ENCODE measurements around the gene ASCC3. TPM values are rescaled to one million over a fixed set of nuclear protein-coding genes. Genes with fewer than 3 reads are reported as not detected.

The ASCC3 gene
- total RNA-seq, 2 donors from 2014 or later, result 21.9 to 26.0 TPM

DNA sequence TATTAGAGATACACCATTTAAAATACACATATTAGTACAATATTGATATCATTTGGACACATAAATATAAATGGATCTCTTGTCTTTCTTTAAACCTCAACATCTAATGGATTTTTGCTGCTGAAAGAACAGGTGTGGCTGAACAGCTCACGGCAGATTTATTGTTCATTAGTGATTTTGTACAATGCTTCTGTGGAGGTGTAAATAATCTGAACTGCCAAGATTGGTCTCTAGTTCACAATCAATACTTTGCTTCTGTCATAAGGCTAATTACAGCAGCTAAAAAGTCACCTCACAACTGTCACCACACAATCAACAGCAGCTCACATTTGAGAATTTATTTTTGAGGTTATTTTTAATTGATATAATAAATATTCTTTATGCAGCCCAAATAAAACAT is 254.4 kb downstream of the ASCC3 start:
- DNase-seq (no peak), ATAC-seq (no peak)
- intact Hi-C loops (cut with DNase I), result no loop called here

DNA sequence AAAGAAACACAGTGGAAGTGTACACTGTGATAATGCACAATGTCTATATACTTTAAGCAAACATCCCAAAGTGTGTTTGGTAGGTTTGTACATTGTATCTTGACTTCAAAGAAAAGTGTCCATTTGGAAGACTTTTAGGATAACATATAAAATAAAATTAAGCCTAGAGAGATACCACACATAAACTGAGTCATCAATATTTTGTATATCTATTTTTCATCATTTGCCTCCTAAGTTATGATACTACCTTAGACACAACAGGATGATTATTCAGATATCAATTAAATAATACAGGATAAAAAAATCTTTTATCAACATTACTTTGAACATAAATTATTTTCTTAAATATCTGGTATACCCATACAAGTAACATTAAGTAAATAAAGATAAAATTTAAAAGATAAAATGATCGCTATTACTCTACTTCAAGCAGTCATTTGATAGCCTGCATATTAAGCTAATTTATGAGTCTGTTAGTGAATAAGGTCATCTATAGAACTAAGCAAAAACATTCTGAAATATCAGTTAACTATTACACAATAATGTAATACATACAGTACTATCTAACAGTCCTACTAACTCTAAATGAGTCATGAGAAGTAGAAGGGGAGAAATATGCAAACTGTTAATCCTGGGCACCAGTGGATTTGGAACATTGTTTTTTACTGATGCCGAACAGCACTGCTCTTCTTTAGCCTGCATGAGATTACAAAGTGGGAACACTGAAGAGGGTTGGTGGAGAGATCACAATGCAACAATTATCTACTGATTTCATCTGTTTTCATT is 258.0 kb downstream of the ASCC3 start:
- intact Hi-C loops (cut with DNase I), result no loop called here
- DNase-seq (no peak), ATAC-seq (no peak)

DNA sequence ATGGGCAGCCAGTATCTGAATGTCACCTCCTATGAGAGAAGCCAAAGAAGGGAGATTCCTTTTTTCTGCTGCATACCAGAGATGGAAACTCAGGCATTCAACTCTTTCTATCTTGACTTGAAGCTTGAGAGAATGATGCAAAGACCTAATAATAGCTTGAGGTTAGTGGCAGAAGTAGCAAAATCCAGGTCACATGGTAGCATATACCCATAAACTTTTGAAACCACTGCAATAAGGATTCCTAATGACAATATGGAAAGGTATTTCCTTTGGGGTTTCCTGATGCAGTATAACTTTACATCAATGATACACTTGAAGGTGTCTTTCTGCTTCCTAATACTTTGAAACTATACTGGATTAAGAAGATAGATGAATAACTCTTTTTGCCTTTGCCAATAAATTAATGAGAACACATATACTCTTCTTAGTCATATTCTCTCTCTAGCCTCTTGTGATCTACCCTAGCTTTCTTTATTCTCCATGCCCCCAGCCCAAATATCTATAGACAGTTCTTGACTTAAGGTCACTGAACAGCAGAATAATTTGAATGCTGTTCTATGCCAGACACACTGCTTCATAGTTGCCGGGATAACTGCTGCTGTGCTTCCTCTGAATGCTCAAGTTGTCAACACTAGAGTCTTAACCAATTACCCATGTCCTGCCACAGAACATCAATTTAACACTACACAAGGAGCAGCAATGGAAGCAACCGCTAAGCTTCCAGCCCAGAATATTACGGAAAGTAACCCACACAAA is 260.9 kb downstream of the ASCC3 start:
- no peak for ATAC-seq
- no peak for DNase-seq
- intact Hi-C loops (cut with DNase I), result no loop called here

DNA sequence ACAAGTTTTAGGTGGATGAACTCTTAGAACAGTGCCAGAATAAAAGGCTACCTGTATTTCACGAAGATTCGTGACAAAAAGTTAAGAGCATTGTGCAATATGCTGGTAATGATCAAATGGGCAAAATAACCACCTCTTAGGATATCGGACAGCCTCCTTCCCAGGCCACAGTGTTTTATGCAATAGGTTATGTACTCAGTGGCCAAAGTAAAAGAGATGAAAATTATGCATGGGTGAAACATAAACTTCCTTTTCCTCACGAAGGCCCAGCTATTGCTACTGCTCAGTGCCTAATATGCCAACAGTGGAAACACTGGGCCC is 262.8 kb downstream of the ASCC3 start:
- intact Hi-C loops (cut with DNase I), result no loop called here
- no peak for DNase-seq

DNA sequence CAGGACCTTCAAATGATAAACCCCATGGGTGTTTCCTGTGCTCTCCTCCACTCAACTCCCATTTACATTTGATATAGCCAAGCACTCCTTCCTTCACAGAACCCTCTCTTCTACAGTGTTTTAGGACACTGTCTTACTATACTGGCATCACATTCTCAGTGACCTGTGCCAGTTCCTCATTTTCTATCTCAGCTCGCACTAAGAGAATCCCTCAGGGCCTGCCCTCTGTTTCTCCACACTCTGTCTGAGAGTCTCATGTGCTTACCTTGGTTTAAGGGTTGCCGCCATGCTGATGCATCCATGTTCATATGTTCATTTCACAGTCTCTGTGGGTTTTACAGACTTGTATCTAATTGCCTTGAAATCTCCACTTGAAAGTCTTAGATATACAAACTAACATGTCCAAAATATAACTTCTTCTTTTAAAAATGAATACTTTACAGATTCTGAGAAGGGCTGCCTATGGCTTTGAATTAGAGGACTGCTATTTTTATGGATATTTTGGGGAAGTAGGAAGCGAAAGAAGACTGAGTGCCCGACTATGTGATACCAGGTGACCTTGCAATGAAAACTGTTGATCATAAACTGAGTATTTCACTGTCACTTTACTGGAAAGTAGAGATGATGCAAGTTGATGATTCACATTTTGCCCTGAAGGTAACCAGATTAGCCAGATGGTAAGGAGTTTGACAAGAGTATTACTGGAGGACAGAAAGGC is 263.3 kb downstream of the ASCC3 start:
- intact Hi-C loops (cut with DNase I), result no loop called here

More for the DNA sequence above, 262.8 kb downstream of the ASCC3 start:
- ATAC-seq, result no peak

DNA sequence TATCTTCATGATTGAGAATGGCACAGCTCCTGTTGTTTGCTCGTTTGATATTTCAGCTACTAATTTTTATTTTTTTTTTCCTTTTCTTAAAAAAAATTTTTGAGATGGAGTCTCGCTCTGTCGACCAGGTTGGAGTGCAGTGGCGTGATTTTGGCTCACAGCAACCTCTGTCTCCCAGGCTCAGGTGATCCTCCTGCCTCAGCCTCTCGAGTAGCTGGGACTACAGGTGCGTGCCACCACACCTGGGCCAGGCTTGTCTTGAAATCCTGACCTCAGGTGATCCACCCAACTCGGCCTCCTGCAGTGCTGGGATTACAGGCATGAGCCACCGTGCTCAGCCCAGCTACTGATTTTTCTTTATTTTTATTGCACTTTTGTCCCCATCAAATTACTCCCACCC is 266.2 kb downstream of the ASCC3 start:
- intact Hi-C loops (cut with DNase I), result no loop called here
- ATAC-seq (no peak), DNase-seq (no peak)

More for the DNA sequence above, 263.3 kb downstream of the ASCC3 start:
- DNase-seq, result no peak
- no peak for ATAC-seq

DNA sequence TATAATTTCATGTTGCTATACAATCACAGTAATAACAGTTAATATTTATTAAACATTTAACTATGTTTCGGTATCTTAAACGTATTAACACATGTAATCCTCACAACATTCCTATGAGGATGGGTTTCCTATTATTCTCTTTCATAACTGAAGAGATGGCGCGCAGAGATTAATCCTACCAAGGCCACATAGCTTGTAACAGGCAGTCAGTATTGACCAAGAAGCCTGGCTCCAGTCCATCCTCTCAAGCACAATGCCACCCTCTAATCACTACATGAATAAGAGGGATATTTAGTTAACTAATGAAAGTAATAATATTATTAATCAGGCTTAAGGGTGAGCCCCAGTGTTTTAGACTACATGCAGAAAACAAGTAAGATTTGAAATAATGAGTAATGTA is 266.7 kb downstream of the ASCC3 start:
- DNase-seq, result no peak
- intact Hi-C loops (cut with DNase I), result no loop called here
- no peak for ATAC-seq

DNA sequence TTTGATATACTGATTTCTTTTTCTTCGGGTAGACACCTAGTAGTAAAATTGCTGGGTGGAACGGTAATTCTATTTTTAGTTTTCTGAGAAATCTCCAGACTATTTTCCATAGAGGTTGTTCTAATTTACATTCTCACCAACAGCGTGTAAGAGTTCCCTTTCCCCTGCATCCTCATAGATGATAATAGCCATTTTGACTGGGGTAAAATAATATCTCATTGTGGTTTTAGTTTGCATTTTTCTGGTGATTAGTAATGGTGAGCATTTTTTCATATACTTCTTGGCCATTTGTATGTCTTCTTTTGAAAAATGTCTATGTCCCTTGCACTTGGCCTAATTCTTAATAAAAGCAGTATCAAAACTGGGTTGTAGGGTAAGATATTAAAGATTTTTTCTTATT is 267.5 kb downstream of the ASCC3 start:
- DNase-seq, result no peak
- ATAC-seq, result no peak

DNA sequence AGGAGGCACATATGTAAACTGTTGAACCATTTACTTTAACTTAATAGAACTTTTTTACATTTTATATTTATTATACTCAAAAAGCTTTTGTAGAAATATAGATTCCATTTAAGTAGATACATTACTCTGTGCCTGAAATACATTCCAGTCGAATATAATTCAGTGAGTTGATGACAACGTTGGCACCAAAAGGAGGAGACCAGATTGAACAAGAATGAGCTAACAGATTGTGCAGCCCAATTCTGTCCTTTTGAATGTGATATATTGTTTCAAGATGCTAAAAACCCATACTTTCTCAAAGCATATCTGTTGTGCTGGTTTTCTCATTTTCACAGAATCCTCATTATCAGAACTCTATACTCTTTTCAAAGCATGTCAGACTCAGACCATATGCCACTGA is 269.0 kb downstream of the ASCC3 start:
- no peak for DNase-seq
- no peak for ATAC-seq
- intact Hi-C loops (cut with DNase I), result no loop called here

More for the DNA sequence above, 267.5 kb downstream of the ASCC3 start:
- intact Hi-C loops (cut with DNase I), result no loop called here

DNA sequence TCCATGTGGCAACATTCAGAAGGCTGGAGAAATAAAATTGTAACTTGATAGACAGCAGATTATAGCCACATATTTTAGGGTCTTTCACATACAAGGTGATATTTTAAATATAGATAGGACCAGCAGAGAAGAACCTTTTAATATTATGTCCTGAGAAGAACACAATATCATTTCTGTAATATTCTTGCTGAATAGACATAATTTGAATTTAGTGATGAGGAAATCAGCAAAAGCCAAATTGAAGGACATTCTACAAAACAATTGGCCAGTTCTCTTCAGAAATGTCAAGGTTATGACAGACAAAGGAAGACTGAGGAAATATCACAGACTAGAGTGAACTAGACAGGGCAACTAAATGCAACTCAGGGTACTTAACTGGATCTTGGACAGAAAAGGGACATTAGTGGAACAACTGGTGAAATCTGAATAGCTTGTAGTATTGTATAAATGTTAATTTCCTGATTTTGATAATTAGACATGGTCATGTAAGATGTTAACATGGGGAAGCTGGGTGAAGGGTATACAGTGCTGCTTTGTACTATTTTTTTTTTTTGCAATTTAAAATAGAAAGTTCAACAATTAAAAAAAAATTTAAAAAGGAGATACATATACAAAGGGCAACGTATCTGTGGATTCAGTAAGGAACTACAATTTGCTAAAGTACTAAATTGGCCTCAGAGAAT is 281.9 kb downstream of the ASCC3 start:
- ATAC-seq (no peak), DNase-seq (no peak)
- intact Hi-C loops (cut with DNase I), result no loop called here

DNA sequence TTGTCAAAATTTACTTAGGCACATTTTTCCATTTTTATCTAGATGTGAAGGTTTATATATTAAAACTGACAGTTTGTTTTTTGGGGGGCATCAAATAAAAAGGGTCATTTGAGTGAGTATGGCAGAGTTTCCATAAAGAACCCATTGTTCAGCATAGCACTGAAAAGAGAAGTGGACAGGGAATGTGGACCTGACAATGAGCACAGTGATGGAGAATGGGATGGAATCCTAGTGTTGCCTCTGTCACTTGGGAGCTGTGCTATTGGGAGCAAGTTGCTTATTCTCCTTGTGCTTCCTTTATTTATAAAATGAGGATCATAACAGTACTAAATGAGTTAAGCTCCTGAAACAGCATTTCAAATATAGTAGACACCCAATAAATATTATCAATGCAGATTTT is 285.7 kb downstream of the ASCC3 start:
- intact Hi-C loops (cut with DNase I), result no loop called here
- no peak for DNase-seq
- no peak for ATAC-seq

DNA sequence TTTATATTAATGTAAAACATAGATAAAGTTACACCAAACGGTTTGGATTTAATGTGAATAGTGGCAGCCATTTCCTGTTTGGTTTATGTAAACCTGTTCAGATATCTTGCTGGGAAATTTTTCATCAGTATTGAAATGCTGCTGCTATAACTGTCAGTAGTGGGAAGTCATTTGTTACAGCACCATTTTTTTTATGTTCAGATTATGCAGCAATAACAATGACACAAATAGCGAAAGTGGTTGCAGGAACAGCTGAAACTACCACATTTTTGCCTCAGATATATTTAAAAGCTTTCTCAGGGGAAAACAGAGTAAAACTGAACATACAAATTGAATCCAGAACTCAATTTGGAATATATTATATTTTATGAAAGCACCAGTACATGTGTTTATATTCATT is 287.6 kb downstream of the ASCC3 start:
- DNase-seq (no peak), ATAC-seq (no peak)
- intact Hi-C loops (cut with DNase I), result no loop called here

DNA sequence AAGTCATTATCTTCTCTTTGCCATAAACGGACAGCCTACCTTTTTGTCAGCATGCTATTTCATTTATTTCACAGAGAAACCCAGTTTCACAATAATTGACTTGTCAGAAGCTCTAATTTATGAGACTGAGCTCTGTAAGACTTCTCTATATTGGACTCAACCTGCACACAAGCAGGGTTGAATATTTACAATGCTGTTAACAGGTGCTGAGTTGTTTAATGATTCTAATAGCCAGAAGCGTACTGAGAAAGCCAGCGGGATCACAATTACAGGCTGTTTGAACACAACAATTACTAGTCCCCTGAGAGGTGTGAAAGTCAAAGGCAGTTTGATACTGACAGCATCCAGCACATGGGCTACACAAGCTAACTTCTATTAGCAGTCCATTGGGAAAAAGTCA is 288.2 kb downstream of the ASCC3 start:
- DNase-seq (no peak), ATAC-seq (no peak)
- intact Hi-C loops (cut with DNase I), result no loop called here

DNA sequence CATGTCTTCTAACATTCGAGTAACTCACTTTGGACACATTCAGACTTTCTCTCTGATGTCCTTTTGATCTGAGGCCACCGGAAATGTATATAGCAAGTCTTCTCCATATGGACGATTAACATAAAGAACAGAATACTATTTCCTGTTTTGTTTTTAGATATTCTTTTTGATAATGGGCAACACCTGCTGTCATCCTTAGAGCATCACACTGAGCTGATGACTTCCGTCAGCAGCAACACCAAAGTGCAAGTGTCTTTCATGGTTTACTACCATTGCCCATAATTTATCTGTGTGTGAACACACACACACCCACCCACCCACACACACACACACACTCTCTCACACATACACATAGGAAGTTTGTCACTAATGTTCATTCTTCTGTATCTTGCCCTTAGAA is 303.7 kb downstream of the ASCC3 start:
- DNase-seq (no peak), ATAC-seq (no peak)
- intact Hi-C loops (cut with DNase I), result no loop called here

DNA sequence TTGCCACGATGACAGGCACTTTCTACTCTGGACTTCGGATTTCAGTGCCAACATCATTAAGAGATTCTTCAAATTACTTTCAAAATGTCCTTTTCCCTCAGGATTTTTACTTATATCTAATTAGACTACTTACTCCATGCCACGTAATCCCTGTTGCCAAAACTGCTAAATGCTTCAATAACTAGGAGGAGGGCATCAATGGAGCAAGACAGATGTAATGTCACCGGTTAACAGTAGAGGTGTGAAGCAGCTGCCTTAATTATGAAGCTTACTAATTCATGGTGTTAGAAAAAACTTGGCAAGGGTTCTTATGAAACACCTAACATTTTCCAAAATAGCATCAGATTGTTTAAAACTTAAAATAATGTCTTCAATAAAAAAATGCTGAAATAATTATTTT is 305.2 kb downstream of the ASCC3 start:
- no peak for ATAC-seq
- intact Hi-C loops (cut with DNase I), result no loop called here
- DNase-seq, result no peak

DNA sequence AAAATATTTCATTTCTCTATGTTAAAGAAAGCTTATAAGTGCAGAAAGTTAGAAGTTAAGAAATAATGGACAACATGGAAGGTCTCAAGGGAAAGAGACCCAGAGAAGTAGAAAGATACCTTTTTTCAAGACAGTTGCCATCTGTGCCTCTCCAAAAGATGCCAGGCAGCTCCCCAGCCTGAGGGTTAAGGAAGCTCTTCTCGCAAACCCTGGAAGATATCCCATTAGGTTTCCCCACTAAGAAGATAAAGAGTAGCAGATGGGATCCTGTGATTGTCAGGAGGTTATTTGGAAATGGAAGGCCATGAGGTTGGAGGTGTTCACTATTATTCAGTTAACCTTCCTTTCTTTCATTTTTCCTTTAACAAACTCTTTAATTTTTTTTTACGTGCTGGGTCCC is 306.3 kb downstream of the ASCC3 start:
- ATAC-seq (no peak), DNase-seq (no peak)
- intact Hi-C loops (cut with DNase I), result no loop called here

DNA sequence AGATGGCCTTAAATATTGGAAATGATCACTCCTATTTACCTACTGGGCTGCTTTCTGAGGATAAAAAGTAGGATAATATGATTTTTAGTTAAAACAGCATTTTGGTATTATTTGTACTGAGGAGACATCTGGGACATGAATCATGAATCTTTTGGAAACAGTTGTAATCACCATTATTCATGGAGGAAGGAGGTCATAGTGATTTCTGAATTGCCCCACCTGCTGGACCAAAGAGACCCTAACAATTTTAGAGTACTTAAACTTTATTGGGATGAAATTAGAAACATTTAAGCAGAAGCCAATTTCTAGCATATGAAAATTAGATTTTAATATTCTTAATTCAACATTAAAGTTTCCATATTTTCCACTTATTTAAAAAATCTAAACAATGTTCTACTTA is 308.0 kb downstream of the ASCC3 start:
- DNase-seq (no peak), ATAC-seq (no peak)
- intact Hi-C loops (cut with DNase I), result no loop called here

DNA sequence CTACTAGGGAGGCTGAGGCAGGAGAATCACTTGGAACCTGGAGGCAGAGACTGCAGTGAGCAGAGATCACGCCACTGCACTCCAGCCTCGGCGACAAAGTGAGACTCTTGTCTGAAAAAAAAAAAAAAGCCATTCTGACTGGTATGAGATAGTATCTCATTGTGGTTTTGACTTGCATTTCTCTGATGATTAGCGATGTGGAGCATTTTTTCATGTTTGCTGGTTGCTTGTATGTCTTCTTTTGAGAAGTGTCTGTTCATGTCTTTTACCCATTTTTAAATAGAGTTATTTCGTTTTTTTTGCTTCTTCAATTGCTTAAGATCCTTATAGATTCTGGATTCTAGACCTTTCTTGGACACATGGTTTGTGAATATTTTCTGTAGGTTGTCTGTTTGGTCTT is 312.9 kb downstream of the ASCC3 start:
- intact Hi-C loops (cut with DNase I), result no loop called here
- DNase-seq, result no peak
- ATAC-seq, result no peak

DNA sequence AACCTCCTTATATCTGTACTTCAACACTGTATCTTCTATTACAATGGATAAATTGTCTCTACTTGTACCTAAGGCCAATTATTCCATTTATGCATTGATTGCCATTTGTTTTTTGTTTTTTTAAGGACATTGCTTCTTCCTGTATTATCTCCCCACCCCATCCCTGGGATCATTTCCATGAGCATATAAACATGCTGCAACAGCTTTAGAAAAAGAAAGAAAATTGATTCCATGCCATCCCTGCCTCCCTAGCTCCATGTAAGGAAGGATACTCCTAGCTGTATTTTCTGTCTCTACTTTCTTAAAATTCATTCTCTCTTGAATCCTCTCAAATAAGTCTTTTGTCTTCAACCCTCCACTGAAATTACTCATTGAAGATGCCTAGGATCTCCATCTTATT is 314.6 kb downstream of the ASCC3 start:
- no peak for ATAC-seq
- intact Hi-C loops (cut with DNase I), result no loop called here
- DNase-seq, result no peak
